ENCODE data around the gene OARD1.

- TF ChIP-seq CTCF (IDR thresholded peaks at IDR 0.05 in 4 of 5, conservative IDR thresholded peaks at IDR 0.05 in 1 of 5) (no peak), POLR2A (IDR thresholded peaks at IDR 0.05) (peak; percentile 42 to 70)
Measured at GRCh38 chr6:41063884-41064285, 8.3 kb downstream of the OARD1 start.
